Measurements from ENCODE around the gene CBLC. TPM values are rescaled to one million over a fixed set of nuclear protein-coding genes. Genes with fewer than 3 reads are reported as not detected.

The CBLC gene
- total RNA-seq, 6 experiments from 2014 or later, result not detected

DNA sequence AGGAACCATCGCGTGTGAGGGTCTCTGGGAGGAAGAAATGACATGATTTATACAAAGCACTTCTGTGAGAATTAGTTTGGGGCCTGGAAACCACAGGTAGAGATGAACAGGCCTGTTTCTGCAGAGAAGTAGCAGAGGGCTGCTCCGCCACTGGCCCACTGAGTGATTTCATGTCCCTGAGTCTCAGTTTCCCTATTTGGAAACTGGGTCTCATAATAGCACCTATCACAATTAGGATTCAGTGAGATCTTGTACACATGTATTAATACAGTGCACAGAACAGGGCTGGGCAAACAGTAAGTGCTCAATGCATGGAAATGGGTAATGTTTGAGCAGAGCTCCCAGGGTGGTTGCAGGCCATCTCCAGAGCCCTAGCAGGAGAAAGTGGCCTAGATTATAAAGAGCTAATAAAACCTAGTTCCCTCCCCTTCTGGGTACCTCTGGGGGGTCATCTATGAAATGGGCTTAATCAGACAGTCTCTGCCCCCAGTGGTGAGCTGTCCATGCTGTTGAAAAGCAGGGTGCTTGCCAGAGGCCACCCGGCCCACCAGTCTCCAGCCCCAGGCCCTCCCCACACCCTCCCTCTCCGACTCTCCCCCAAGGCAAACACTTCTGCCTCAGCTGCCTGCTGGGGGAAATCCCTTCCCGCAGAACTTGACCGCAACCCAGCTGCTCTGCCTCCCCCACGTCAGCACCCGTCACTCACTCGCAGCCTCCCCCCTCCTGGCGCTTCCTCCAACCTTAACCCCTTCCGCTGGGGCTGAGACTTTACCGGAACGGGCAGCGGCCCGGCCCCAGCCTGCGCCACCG, 24.7 kb upstream of the CBLC start:
- Mint-ChIP-seq H3K4me3 (peak overlapping the region; percentile 69), H3K27ac (peak overlapping the region; percentile 88), H3K4me1 (ENCODE audit: low read depth) (peaks cover 61% of the 10 kb centered on the region), H3K9me3 (no peaks in the 10 kb centered on the region), H3K36me3 (ENCODE audit: low read depth) (peaks cover 19% of the 10 kb centered on the region), H3K27me3 (ENCODE audit: insufficient read depth) (peaks cover 3% of the 10 kb centered on the region)
- DNase-seq, result peak; percentile 86
- peak; percentile 37 for TF ChIP-seq CTCF (IDR thresholded peaks at IDR 0.05)

DNA sequence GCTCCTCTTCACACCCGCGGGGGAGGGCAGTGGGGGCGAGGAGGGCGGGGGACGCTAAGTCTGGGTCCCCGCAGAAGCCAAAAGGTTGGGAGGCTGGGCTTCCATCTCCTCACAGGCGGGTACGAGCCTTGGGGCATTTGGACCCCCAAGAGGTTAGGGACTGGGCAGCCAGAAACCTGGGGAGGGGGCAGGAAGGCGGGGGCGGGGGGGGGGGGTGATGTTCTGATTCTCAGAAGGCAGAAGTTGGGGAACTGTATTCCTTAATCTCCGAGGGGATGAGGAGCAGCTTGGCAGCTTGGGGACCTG, 24.1 kb upstream of the CBLC start:
- H3K27me3 Mint-ChIP-seq (ENCODE audit: insufficient read depth), result peaks cover 2% of the 10 kb centered on the region; the same call in 1 of the 2 replicates

GRCh38 chr19:44753932-44754749, 23.5 kb upstream of the CBLC start:
- Mint-ChIP-seq H3K4me3 (peak overlapping the region; percentile 84), H3K27me3 (ENCODE audit: insufficient read depth) (peaks cover 2% of the 10 kb centered on the region; the same call in 1 of the 2 replicates), H3K4me1 (ENCODE audit: low read depth) (peaks cover 64% of the 10 kb centered on the region), H3K9me3 (no peaks in the 10 kb centered on the region), H3K27ac (peak overlapping the region; percentile 88), H3K36me3 (ENCODE audit: low read depth) (peaks cover 24% of the 10 kb centered on the region)
- DNase-seq, result peak; percentile 51
- no peak for TF ChIP-seq CTCF (IDR thresholded peaks at IDR 0.05)

More for the DNA sequence above, 24.1 kb upstream of the CBLC start:
- H3K4me3 Mint-ChIP-seq, result peak overlapping the region; percentile 84
- H3K27ac Mint-ChIP-seq, result peak overlapping the region; percentile 88
- no peaks in the 10 kb centered on the region for H3K9me3 Mint-ChIP-seq
- H3K4me1 Mint-ChIP-seq (ENCODE audit: low read depth), result peaks cover 63% of the 10 kb centered on the region
- no peak for TF ChIP-seq CTCF (IDR thresholded peaks at IDR 0.05)
- DNase-seq, result no peak
- peaks cover 24% of the 10 kb centered on the region for H3K36me3 Mint-ChIP-seq (ENCODE audit: low read depth)

GRCh38 chr19:44754750-44755080, 23.0 kb upstream of the CBLC start:
- Mint-ChIP-seq H3K36me3 (ENCODE audit: low read depth) (peaks cover 20% of the 10 kb centered on the region), H3K4me3 (peak overlapping the region; percentile 84), H3K27me3 (ENCODE audit: insufficient read depth) (peaks cover 2% of the 10 kb centered on the region; the same call in 1 of the 2 replicates), H3K27ac (peak overlapping the region; percentile 88), H3K9me3 (no peaks in the 10 kb centered on the region), H3K4me1 (ENCODE audit: low read depth) (peaks cover 60% of the 10 kb centered on the region)
- no peak for DNase-seq
- no peak for TF ChIP-seq CTCF (IDR thresholded peaks at IDR 0.05)

DNA sequence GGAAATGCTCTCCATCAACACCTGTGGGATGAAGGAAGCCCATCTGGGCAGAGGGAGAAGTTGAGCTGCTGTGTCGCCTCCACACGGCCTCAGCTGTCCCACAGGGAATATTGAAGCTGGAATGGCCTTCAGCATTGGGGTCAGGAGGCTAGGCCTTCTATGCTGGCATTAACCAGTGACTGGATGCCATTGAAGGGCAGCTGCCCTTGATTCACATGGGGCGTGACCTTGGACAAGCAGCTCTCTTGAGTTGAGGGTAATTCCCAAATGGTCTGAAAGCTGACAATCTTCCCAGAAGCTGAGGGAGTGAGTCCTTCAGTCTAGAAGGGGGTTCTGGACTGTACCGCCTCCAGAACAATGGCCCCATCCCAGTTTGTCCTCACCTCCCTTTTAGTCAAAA, 22.5 kb upstream of the CBLC start:
- H3K36me3 Mint-ChIP-seq (ENCODE audit: low read depth), result peaks cover 21% of the 10 kb centered on the region
- peaks cover 2% of the 10 kb centered on the region; the same call in 1 of the 2 replicates for H3K27me3 Mint-ChIP-seq (ENCODE audit: insufficient read depth)
- TF ChIP-seq CTCF (IDR thresholded peaks at IDR 0.05), result no peak
- no peak for DNase-seq
- no peaks in the 10 kb centered on the region for H3K9me3 Mint-ChIP-seq
- H3K4me1 Mint-ChIP-seq (ENCODE audit: low read depth), result peaks cover 60% of the 10 kb centered on the region
- peak overlapping the region; percentile 84; the same call in 1 of the 2 replicates for H3K4me3 Mint-ChIP-seq
- H3K27ac Mint-ChIP-seq, result 0 out of 2 replicates have a peak overlapping the region, but pooled peaks have one; percentile 88

Data from HFFc6 (cell line).